ENCODE data around the gene ERICH3. TPM values are rescaled to one million over a fixed set of nuclear protein-coding genes. Genes with fewer than 3 reads are reported as not detected.

Gene ERICH3
- total and polyA plus RNA-seq, 11 donors, result 0.03 to 0.21 (median 0.08) TPM; not detected in 8

- TF ChIP-seq, protein P1, sequence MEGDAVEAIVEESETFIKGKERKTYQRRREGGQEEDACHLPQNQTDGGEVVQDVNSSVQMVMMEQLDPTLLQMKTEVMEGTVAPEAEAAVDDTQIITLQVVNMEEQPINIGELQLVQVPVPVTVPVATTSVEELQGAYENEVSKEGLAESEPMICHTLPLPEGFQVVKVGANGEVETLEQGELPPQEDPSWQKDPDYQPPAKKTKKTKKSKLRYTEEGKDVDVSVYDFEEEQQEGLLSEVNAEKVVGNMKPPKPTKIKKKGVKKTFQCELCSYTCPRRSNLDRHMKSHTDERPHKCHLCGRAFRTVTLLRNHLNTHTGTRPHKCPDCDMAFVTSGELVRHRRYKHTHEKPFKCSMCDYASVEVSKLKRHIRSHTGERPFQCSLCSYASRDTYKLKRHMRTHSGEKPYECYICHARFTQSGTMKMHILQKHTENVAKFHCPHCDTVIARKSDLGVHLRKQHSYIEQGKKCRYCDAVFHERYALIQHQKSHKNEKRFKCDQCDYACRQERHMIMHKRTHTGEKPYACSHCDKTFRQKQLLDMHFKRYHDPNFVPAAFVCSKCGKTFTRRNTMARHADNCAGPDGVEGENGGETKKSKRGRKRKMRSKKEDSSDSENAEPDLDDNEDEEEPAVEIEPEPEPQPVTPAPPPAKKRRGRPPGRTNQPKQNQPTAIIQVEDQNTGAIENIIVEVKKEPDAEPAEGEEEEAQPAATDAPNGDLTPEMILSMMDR (IDR thresholded peaks at IDR 0.05), result no peak
- no peak for TF ChIP-seq POLR2A (IDR thresholded peaks at IDR 0.05)
- no peak for ATAC-seq
- intact Hi-C loops (cut with DNase I), result no loop called here
- Histone ChIP-seq H3K4me1 (no peaks in the 10 kb centered on the region), H3K4me3 (no peak overlapping the region), H3K36me3 (no peaks in the 10 kb centered on the region), H3K27ac (no peak overlapping the region), H3K9me3 (no peaks in the 10 kb centered on the region), H3K27me3 (no peaks in the 10 kb centered on the region)
- 20 to 32% (median 21%) methylated on average over 2 of the region's 2 CpGs for WGBS, 4 donors
- DNase-seq, result no peak
These were observed 49.9 kb downstream of the ERICH3 start for GRCh38 chr1:74623716-74624115.

DNA sequence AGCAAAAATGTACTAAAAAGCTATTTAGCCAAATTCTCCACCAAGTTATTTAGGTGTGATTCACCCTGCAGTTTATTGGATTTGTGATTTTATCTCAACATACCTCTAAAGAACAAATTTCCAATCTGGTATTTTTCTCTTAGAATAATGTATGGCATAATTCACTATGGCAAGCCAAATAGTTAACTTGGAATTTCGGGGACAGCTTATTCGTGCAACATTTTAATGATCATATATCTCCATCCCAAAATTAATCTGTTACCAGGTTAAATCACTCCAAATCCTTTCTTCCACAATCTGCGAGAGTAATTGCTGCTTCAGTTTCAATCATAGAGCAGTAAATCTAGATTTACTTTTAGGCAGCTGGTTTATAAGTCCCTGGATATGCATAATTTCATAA is 53.4 kb downstream of the ERICH3 start:
- Histone ChIP-seq H3K4me3 (no peak overlapping the region), H3K9me3 (no peaks in the 10 kb centered on the region), H3K36me3 (no peaks in the 10 kb centered on the region), H3K27me3 (no peaks in the 10 kb centered on the region), H3K4me1 (no peaks in the 10 kb centered on the region), H3K27ac (no peak overlapping the region)
- DNase-seq (no peak), ATAC-seq (no peak)
- no peak for TF ChIP-seq POLR2A (IDR thresholded peaks at IDR 0.05)
- TF ChIP-seq, protein P1 (IDR thresholded peaks at IDR 0.05), result no peak
- intact Hi-C loops (cut with DNase I), result no loop called here
- WGBS, 4 donors, result 76 to 86% (median 81%) methylated on average over 3 of the region's 3 CpGs

- H3K4me1 ChIP-seq, result no peaks in the 10 kb centered on the region
- no peaks in the 10 kb centered on the region for H3K9me3 ChIP-seq
- no peak overlapping the region for H3K27ac ChIP-seq
- TF ChIP-seq POLR2A (IDR thresholded peaks at IDR 0.05), result no peak
- TF ChIP-seq, protein P1 (IDR thresholded peaks at IDR 0.05), result no peak
- no peaks in the 10 kb centered on the region for H3K36me3 ChIP-seq
- ATAC-seq (no peak), DNase-seq (no peak)
- WGBS, 4 donors, result 41 to 86% (median 69%) methylated on average over 2 of the region's 2 CpGs
- no peak overlapping the region for H3K4me3 ChIP-seq
- no peaks in the 10 kb centered on the region for H3K27me3 ChIP-seq
- intact Hi-C loops (cut with DNase I), result no loop called here
These were observed 54.6 kb downstream of the ERICH3 start for GRCh38 chr1:74618974-74619373.

GRCh38 chr1:74613894-74614293 is 59.7 kb downstream of the ERICH3 start:
- no peak overlapping the region for H3K4me3 ChIP-seq
- intact Hi-C loops (cut with DNase I), result no loop called here
- no peaks in the 10 kb centered on the region for H3K4me1 ChIP-seq
- ATAC-seq, result no peak
- no peaks in the 10 kb centered on the region for H3K9me3 ChIP-seq
- WGBS, 4 donors, result 72 to 76% (median 74%) methylated on average over 2 of the region's 2 CpGs
- TF ChIP-seq, protein P1 (IDR thresholded peaks at IDR 0.05), result no peak
- no peak for TF ChIP-seq POLR2A (IDR thresholded peaks at IDR 0.05)
- DNase-seq, result no peak
- H3K36me3 ChIP-seq, result no peaks in the 10 kb centered on the region
- H3K27ac ChIP-seq, result no peak overlapping the region
- no peaks in the 10 kb centered on the region for H3K27me3 ChIP-seq

Measured in heart left ventricle (tissue), 16 donors.